Measurements from ENCODE around the gene RIMBP2. TPM values are rescaled to one million over a fixed set of nuclear protein-coding genes. Genes with fewer than 3 reads are reported as not detected.
"Not testable (repeated sequence)": the region's sequence is repeated elsewhere in the genome, so short reads cannot be mapped to it uniquely, and the experiment has no call there.

RIMBP2 gene
- polyA plus RNA-seq, 1 donor from 2014 or later: 14.6 TPM

- Histone ChIP-seq H3K4me3 (ENCODE audit: low read length) (no peak overlapping the region), H3K4me2 (ENCODE audit: low read length) (no peak overlapping the region), H4K20me1 (ENCODE audit: insufficient read depth) (no peaks in the 10 kb centered on the region), H3K9me3 (ENCODE audit: low read length) (peaks cover 1% of the 10 kb centered on the region), H3K9me2 (ENCODE audit: insufficient read depth, low read length) (no peaks in the 10 kb centered on the region), H3K27ac (ENCODE audit: low read length) (no peak overlapping the region), H3K9ac (ENCODE audit: low read length) (no peak overlapping the region), H3K27me3 (ENCODE audit: insufficient read depth, low read depth, low read length) (no peaks in the 10 kb centered on the region), H2AFZ (ENCODE audit: low read depth, low read length) (no peak overlapping the region), H3K36me3 (ENCODE audit: insufficient read depth, low read length) (no peaks in the 10 kb centered on the region), H3F3A (ENCODE audit: insufficient read depth, low read length, poor library complexity, severe bottlenecking) (no peaks in the 10 kb centered on the region), H3K79me2 (replicated peaks; ENCODE audit: insufficient read depth, low read length) (no peaks in the 10 kb centered on the region)
- TF ChIP-seq CTCF (IDR thresholded peaks at IDR 0.05; ENCODE audit: poor library complexity, severe bottlenecking): no peak
- TF ChIP-seq POLR2AphosphoS5 (IDR thresholded peaks at IDR 0.05): no peak
- no peak for TF ChIP-seq EZH2 (IDR thresholded peaks at IDR 0.05; ENCODE audit: borderline replicate concordance, insufficient read depth, low read length, poor library complexity, severe bottlenecking)
- no peak for TF ChIP-seq REST (IDR thresholded peaks at IDR 0.05; ENCODE audit: borderline replicate concordance)
- no peak for TF ChIP-seq RAD21 (conservative IDR thresholded peaks at IDR 0.05)
- no peak for TF ChIP-seq EP300 (conservative IDR thresholded peaks at IDR 0.05; ENCODE audit: poor library complexity, severe bottlenecking)
- TF ChIP-seq MXI1 (conservative IDR thresholded peaks at IDR 0.05; ENCODE audit: poor library complexity, severe bottlenecking): no peak
- no peak for TF ChIP-seq TAF1 (IDR thresholded peaks at IDR 0.05; ENCODE audit: low read depth)
- no peak for TF ChIP-seq SMC3 (conservative IDR thresholded peaks at IDR 0.05; ENCODE audit: poor library complexity)
Observed at GRCh38 chr12:130695061-130695460, 21.0 kb downstream of the RIMBP2 start.

GRCh38 chr12:130689408-130690405, 26.4 kb downstream of the RIMBP2 start:
- Histone ChIP-seq H4K20me1 (ENCODE audit: insufficient read depth) (no peaks in the 10 kb centered on the region), H3K27me3 (ENCODE audit: insufficient read depth, low read depth, low read length) (no peaks in the 10 kb centered on the region), H3K79me2 (replicated peaks; ENCODE audit: insufficient read depth, low read length) (no peaks in the 10 kb centered on the region), H3K9ac (ENCODE audit: low read length) (no peak overlapping the region), H3K36me3 (ENCODE audit: insufficient read depth, low read length) (no peaks in the 10 kb centered on the region), H3K27ac (ENCODE audit: low read length) (no peak overlapping the region), H2AFZ (ENCODE audit: low read depth, low read length) (no peak overlapping the region), H3K9me3 (ENCODE audit: low read length) (peaks cover 5% of the 10 kb centered on the region), H3K4me3 (ENCODE audit: low read length) (no peak overlapping the region), H3K4me2 (ENCODE audit: low read length) (no peak overlapping the region), H3K9me2 (ENCODE audit: insufficient read depth, low read length) (no peaks in the 10 kb centered on the region), H3F3A (ENCODE audit: insufficient read depth, low read length, poor library complexity, severe bottlenecking) (no peaks in the 10 kb centered on the region)
- TF ChIP-seq CTCF (IDR thresholded peaks at IDR 0.05; ENCODE audit: poor library complexity, severe bottlenecking): no peak
- no peak for TF ChIP-seq SMC3 (conservative IDR thresholded peaks at IDR 0.05; ENCODE audit: poor library complexity)
- TF ChIP-seq EZH2 (IDR thresholded peaks at IDR 0.05; ENCODE audit: borderline replicate concordance, insufficient read depth, low read length, poor library complexity, severe bottlenecking): no peak
- no peak for TF ChIP-seq EP300 (conservative IDR thresholded peaks at IDR 0.05; ENCODE audit: poor library complexity, severe bottlenecking)
- TF ChIP-seq MXI1 (conservative IDR thresholded peaks at IDR 0.05; ENCODE audit: poor library complexity, severe bottlenecking): no peak
- no peak for TF ChIP-seq TAF1 (IDR thresholded peaks at IDR 0.05; ENCODE audit: low read depth)

- H3K79me2 ChIP-seq (replicated peaks; ENCODE audit: insufficient read depth, low read length); H3K9me2 ChIP-seq (ENCODE audit: insufficient read depth, low read length); H3K36me3 ChIP-seq (ENCODE audit: insufficient read depth, low read length); H3K27me3 ChIP-seq (ENCODE audit: insufficient read depth, low read depth, low read length); H3K4me2 ChIP-seq (ENCODE audit: low read length); H3K27ac ChIP-seq (ENCODE audit: low read length); H4K20me1 ChIP-seq (ENCODE audit: insufficient read depth); H3F3A ChIP-seq (ENCODE audit: insufficient read depth, low read length, poor library complexity, severe bottlenecking); H3K4me3 ChIP-seq (ENCODE audit: low read length); H3K9ac ChIP-seq (ENCODE audit: low read length); H2AFZ ChIP-seq (ENCODE audit: low read depth, low read length); H3K9me3 ChIP-seq (ENCODE audit: low read length): not testable (repeated sequence)
Observed at GRCh38 chr12:130688999-130689398, 27.1 kb downstream of the RIMBP2 start.

All from neural cell (in vitro differentiated cells).